Tibial artery (tissue), 4 donors: Measurements from ENCODE around the gene REG1A.

Experiments used
- DNase-seq, 2 donors: peaks; one replicate each; pipeline ENCODE4 v3.0.0-alpha.2; 2019
- H3K27ac ChIP-seq, 2 donors: fragments of 200-600 bp; sonication (generic) in 1 of 2; 1 replicate in 1 of 2; 2 replicates in 1 of 2; pipeline ENCODE4 v1.5.1; 2018 to 2019; ENCODE audit warnings: mild to moderate bottlenecking in 1 of 2
- H3K27me3 ChIP-seq, 2 donors: fragments of 200-600 bp; sonication (generic) in 1 of 2; one replicate each; pipeline versions ENCODE4 v1.5.1 to v1.6.0; 2016 to 2019
- H3K36me3 ChIP-seq, 3 donors: fragments of 200-600 bp; sonication (generic) in 2 of 3; one replicate each; pipeline ENCODE4 v1.5.1; 2016 to 2019; ENCODE audit warnings: mild to moderate bottlenecking in 2 of 3
- H3K4me1 ChIP-seq, 4 donors: fragments of 200-600 bp; sonication (generic) in 2 of 4; 1 replicate in 3 of 4; 2 replicates in 1 of 4; pipeline ENCODE4 v1.5.1; 2016 to 2019
- H3K4me3 ChIP-seq, 2 donors: fragments of 200-600 bp; sonication (generic) in 1 of 2; 1 replicate in 1 of 2; 2 replicates in 1 of 2; pipeline ENCODE4 v1.5.1; 2018 to 2019; ENCODE audit warnings: mild to moderate bottlenecking in 2 of 2
- H3K9me3 ChIP-seq, 3 donors: fragments of 200-600 bp; sonication (generic) in 1 of 3; one replicate each; pipeline ENCODE4 v1.5.1; 2016 to 2019
- intact Hi-C: fragments of 100-400 bp; cut with DNase I; formaldehyde crosslinking; loops from one replicate; pipeline ENCODE4 v1.15.0; 2023; ENCODE audit warnings: low total_unique reads
- TF ChIP-seq, protein P1 (sequence below), 2 experiments: fragments of 200-600 bp in 1 of 2; fragments of 450-650 bp in 1 of 2; IDR thresholded peaks; one replicate each; pipeline ENCODE4 v1.5.1; 2017 to 2019; ENCODE audit warnings: antibody characterized with exemption in 2 of 2, mild to moderate bottlenecking in 1 of 2, moderate library complexity in 1 of 2

REG1A gene, protein sequence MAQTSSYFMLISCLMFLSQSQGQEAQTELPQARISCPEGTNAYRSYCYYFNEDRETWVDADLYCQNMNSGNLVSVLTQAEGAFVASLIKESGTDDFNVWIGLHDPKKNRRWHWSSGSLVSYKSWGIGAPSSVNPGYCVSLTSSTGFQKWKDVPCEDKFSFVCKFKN

DNA sequence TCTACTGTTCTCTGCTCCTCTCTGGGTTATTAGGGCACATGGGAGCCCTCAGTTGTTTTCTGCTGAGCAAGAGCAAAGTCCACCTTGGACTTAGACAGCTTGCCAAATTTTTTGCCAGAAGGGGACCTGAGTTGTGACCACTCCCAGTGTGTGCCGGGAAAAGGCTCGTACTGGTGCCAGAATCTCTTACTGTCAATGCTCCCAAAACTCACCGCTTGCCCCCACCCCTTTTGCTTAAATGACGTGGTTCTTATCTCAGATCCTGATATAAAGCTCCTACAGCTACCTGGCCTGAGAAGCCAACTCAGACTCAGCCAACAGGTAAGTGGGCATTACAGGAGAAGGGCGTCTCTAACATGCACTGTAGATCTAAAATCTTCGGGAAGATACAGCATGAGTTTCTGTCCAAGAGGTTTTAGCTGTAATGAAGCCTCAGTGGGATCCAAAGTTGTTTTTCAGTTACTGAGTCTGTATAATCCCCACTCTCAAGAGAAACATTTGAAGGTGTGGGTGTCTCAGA is at the start of gene REG1A:
Gene REG1A, plus strand, starts transcription at position 295 of the 520 bp plus-strand sequence. CDS start 374 bp downstream, outside the sequence.
- Histone ChIP-seq H3K4me3 (no peak within 1 kb of the TSS), H3K27ac (no peak within 1 kb of the TSS), H3K27me3 (no peaks in the 10 kb centered on the region), H3K9me3 (no peaks in the 10 kb centered on the region), H3K4me1 (no peaks in the 10 kb centered on the region), H3K36me3 (no peaks in the 10 kb centered on the region)
- DNase-seq, result no peak
- intact Hi-C loops, result no loop called here
- TF ChIP-seq, protein P1, sequence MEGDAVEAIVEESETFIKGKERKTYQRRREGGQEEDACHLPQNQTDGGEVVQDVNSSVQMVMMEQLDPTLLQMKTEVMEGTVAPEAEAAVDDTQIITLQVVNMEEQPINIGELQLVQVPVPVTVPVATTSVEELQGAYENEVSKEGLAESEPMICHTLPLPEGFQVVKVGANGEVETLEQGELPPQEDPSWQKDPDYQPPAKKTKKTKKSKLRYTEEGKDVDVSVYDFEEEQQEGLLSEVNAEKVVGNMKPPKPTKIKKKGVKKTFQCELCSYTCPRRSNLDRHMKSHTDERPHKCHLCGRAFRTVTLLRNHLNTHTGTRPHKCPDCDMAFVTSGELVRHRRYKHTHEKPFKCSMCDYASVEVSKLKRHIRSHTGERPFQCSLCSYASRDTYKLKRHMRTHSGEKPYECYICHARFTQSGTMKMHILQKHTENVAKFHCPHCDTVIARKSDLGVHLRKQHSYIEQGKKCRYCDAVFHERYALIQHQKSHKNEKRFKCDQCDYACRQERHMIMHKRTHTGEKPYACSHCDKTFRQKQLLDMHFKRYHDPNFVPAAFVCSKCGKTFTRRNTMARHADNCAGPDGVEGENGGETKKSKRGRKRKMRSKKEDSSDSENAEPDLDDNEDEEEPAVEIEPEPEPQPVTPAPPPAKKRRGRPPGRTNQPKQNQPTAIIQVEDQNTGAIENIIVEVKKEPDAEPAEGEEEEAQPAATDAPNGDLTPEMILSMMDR (IDR thresholded peaks at IDR 0.05), result no peak

DNA sequence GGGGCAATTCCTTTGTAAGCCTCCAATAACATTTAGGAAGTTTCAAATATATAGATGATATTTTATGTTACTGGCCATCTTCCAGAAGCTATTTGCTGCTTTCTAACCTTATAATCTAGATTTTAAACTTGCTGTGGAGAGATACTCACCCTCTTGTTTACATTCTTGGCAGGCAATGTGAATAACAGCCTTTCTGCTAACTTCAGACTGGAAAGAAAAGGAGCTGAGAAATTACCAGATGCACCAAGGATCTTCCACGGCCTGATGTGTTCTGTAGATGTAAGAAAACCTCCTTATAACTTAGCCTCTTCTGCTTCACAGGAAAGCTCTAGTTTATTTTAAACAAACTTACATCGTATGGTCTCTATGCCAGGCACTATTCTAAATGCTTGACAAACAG is 49.2 kb upstream of the REG1A start:
- no peaks in the 10 kb centered on the region for H3K27me3 ChIP-seq
- H3K4me1 ChIP-seq, result no peaks in the 10 kb centered on the region
- H3K4me3 ChIP-seq, result no peak overlapping the region
- DNase-seq, result no peak
- no peaks in the 10 kb centered on the region for H3K36me3 ChIP-seq
- TF ChIP-seq, protein P1 (IDR thresholded peaks at IDR 0.05), result no peak
- no peak overlapping the region for H3K27ac ChIP-seq
- intact Hi-C loops, result no loop called here
- H3K9me3 ChIP-seq, result no peaks in the 10 kb centered on the region

DNA sequence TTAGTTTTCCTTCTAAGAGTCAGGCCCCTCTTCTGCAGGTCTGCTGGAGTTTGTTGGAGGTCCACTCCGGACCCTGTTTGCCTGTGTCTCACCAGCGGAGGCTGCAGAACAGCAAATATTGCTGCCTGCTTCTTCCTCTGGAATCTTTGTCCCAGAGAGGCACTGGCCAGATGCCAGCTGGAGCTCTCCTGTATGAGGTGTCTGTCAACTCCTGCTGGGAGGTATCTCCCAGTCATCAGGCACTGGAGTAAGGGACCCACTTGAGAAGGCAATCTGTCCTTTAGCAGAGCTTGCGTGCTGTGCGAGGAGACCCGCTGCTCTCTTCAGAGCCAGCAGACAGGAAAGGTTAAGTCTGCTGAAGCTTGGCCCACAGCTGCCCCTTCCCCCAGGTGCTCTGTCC is 37.3 kb upstream of the REG1A start:
- H3K4me3 ChIP-seq, result no peak overlapping the region
- DNase-seq, result no peak
- no peak overlapping the region for H3K27ac ChIP-seq
- TF ChIP-seq, protein P1 (IDR thresholded peaks at IDR 0.05), result no peak
- no peaks in the 10 kb centered on the region for H3K4me1 ChIP-seq
- H3K36me3 ChIP-seq, result no peaks in the 10 kb centered on the region
- intact Hi-C loops, result no loop called here
- no peaks in the 10 kb centered on the region for H3K27me3 ChIP-seq
- H3K9me3 ChIP-seq, result no peaks in the 10 kb centered on the region

DNA sequence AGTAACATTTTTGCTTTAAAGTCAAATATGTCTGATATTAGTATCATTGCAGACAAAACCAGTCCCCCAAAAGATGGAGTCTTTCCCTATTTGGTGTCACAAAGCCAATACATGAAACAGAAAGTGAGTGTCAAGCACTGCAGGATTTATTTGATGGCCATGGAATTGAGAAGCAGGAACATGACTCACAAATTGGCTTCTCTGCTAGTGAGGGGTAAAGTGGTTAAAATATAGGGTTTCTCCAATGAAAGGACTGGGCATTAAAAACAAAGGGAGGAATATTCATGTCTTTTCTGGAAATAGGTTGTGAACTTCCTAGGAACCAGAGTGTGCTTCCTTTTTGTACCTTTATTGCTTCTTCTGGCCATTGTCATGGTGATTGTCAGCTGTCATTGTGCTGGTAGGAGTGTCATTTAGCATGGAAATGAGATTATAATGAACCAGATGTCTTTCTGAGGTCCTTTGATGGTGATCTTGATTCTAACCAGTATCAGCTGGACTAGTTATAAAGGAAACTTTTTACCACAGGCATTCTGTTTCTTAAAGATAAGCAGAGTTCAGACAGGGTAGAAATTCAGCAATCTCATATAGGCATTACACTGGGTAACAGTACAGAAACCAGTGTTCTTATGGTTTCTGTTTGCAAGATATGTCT is 36.6 kb upstream of the REG1A start:
- no peak overlapping the region for H3K4me3 ChIP-seq
- no peak overlapping the region for H3K27ac ChIP-seq
- TF ChIP-seq, protein P1 (IDR thresholded peaks at IDR 0.05), result no peak
- DNase-seq, result no peak
- no peaks in the 10 kb centered on the region for H3K4me1 ChIP-seq
- H3K36me3 ChIP-seq, result no peaks in the 10 kb centered on the region
- no peaks in the 10 kb centered on the region for H3K27me3 ChIP-seq
- H3K9me3 ChIP-seq, result no peaks in the 10 kb centered on the region
- intact Hi-C loops, result no loop called here

DNA sequence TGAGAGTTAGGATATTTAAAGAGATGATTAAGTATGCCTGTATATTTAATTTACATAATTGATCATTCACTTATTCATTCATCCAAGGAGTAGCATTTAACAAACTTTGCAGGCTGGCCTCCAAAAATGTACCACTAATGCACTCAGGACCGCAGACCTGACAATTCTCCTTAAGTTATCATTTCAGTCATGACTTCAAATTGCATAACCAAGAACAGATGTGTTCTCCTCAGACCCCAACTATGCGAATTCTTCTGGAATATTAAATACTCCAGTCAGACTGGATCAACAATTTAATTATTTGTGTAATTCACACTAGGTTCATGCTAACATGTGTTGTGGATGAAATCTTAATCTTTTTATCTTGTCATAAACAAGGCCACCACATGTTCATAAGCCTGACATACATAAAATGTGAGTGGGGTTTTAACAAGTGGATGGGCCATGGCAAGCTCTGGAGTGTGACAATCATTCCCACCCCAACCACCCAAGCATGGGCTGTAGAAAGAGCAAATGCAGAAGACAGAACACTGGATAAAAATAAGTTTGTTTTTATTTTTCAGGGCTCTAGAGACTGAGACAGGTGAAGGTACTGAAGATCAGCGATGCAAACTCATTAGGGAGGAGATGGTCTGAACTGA is 35.7 kb upstream of the REG1A start:
- intact Hi-C loops, result no loop called here
- Histone ChIP-seq H3K36me3 (no peaks in the 10 kb centered on the region), H3K4me3 (no peak overlapping the region), H3K27ac (no peak overlapping the region), H3K27me3 (no peaks in the 10 kb centered on the region), H3K4me1 (no peaks in the 10 kb centered on the region), H3K9me3 (no peaks in the 10 kb centered on the region)
- no peak for DNase-seq
- TF ChIP-seq, protein P1 (IDR thresholded peaks at IDR 0.05), result no peak
